GM19025 (cell line): ENCODE measurements around the gene LENEP.

ENCODE experiments used
- ATAC-seq: cut with Tn5 transposase; IDR thresholded peaks from one replicate; pipeline ENCODE4 v1.9.1; 2021; ENCODE audit warnings: mild to moderate bottlenecking, low read depth, moderate library complexity; ENCODE audit not compliant: unreplicated experiment

The LENEP gene

GRCh38 chr1:154959426-154959780 lies 34.0 kb upstream of the LENEP start:
- no peak for ATAC-seq

GRCh38 chr1:154960446-154961136 lies 32.8 kb upstream of the LENEP start:
- no peak for ATAC-seq

- ATAC-seq: peak; percentile 82
These were observed 31.9 kb upstream of the LENEP start, which contains the start of gene PYGO2 for GRCh38 chr1:154961207-154962155. PYGO2 (minus strand) TSS chr1:154961782; CDS start chr1:154961576, 206 bp downstream.

GRCh38 chr1:154962156-154962749 lies 31.1 kb upstream of the LENEP start:
- ATAC-seq: no peak

GRCh38 chr1:154962795-154963330 lies 30.5 kb upstream of the LENEP start:
- no peak for ATAC-seq

GRCh38 chr1:154963643-154964042 lies 29.7 kb upstream of the LENEP start:
- no peak for ATAC-seq

GRCh38 chr1:154964359-154964758 lies 29.0 kb upstream of the LENEP start:
- ATAC-seq: no peak

GRCh38 chr1:154966111-154966510 lies 27.3 kb upstream of the LENEP start:
- no peak for ATAC-seq

GRCh38 chr1:154967331-154967950 lies 25.9 kb upstream of the LENEP start:
- no peak for ATAC-seq

- no peak for ATAC-seq
These were observed 24.7 kb upstream of the LENEP start for GRCh38 chr1:154968731-154969130.

- ATAC-seq: no peak
These were observed 24.1 kb upstream of the LENEP start for GRCh38 chr1:154969246-154969645.

- ATAC-seq: no peak
These were observed 23.4 kb upstream of the LENEP start for GRCh38 chr1:154969860-154970452.

GRCh38 chr1:154970631-154971340 lies 22.6 kb upstream of the LENEP start, which contains the start of gene SHC1:
SHC1 (minus strand) TSS chr1:154970747; CDS start chr1:154970526, 221 bp downstream.
- no peak for ATAC-seq

GRCh38 chr1:154971341-154971998 lies 21.9 kb upstream of the LENEP start:
- ATAC-seq: no peak

- ATAC-seq: no peak
These were observed 21.2 kb upstream of the LENEP start for GRCh38 chr1:154972213-154972516.

- no peak for ATAC-seq
These were observed 20.7 kb upstream of the LENEP start for GRCh38 chr1:154972517-154973343.

- ATAC-seq: no peak
These were observed 19.9 kb upstream of the LENEP start for GRCh38 chr1:154973344-154974101.
